Activated T-cell treated with anti-CD3 and anti-CD28 coated beads for 24 hours (primary cell): ENCODE data around the gene DYNAP.

Experiments used
- DNase-seq: peaks from one replicate; pipeline ENCODE4 v3.0.0-alpha.2; 2020; ENCODE audit warnings: low read depth

DYNAP gene

GRCh38 chr18:54590945-54591344 lies at the start of gene DYNAP:
Gene DYNAP, plus strand, starts transcription at chr18:54591245. Its CDS starts 38 bp downstream, at chr18:54591283.
- DNase-seq, result no peak

- DNase-seq, result no peak
These were observed 39.5 kb upstream of the DYNAP start for GRCh38 chr18:54551590-54551989.

GRCh38 chr18:54555286-54555685 lies 35.8 kb upstream of the DYNAP start:
- DNase-seq, result no peak

- DNase-seq, result no peak
These were observed 35.0 kb upstream of the DYNAP start for GRCh38 chr18:54555996-54556395.

- no peak for DNase-seq
These were observed 33.1 kb upstream of the DYNAP start for GRCh38 chr18:54557958-54558357.

GRCh38 chr18:54558609-54559585 lies 32.1 kb upstream of the DYNAP start:
- no peak for DNase-seq

GRCh38 chr18:54561706-54562267 lies 29.3 kb upstream of the DYNAP start:
- no peak for DNase-seq

GRCh38 chr18:54580202-54580729 lies 10.8 kb upstream of the DYNAP start:
- no peak for DNase-seq

- DNase-seq, result no peak
These were observed 7.0 kb upstream of the DYNAP start for GRCh38 chr18:54584065-54584464.

- no peak for DNase-seq
These were observed 5.3 kb upstream of the DYNAP start for GRCh38 chr18:54585743-54586142.

- DNase-seq, result no peak
These were observed 13.2 kb downstream of the DYNAP start for GRCh38 chr18:54604211-54604610.

- no peak for DNase-seq
These were observed 15.8 kb downstream of the DYNAP start for GRCh38 chr18:54606835-54607212.

- DNase-seq, result no peak
These were observed 16.4 kb downstream of the DYNAP start for GRCh38 chr18:54607213-54608027.

- DNase-seq, result no peak
These were observed 17.1 kb downstream of the DYNAP start for GRCh38 chr18:54608028-54608642.

GRCh38 chr18:54611816-54612215 lies 20.8 kb downstream of the DYNAP start:
- no peak for DNase-seq

- no peak for DNase-seq
These were observed 21.2 kb downstream of the DYNAP start for GRCh38 chr18:54612237-54612636.

- no peak for DNase-seq
These were observed 22.1 kb downstream of the DYNAP start for GRCh38 chr18:54613174-54613573.

- DNase-seq, result no peak
These were observed 25.3 kb downstream of the DYNAP start for GRCh38 chr18:54616220-54616848.

GRCh38 chr18:54622084-54622483 lies 31.0 kb downstream of the DYNAP start:
- DNase-seq, result no peak

GRCh38 chr18:54626779-54627178 lies 35.7 kb downstream of the DYNAP start:
- no peak for DNase-seq

GRCh38 chr18:54630963-54631362 lies 39.9 kb downstream of the DYNAP start:
- DNase-seq, result no peak
